ENCODE data around the gene GSK3B. TPM values are rescaled to one million over a fixed set of nuclear protein-coding genes. Genes with fewer than 3 reads are reported as not detected.

GSK3B gene
- total and polyA plus RNA-seq, 2 donors: 14.6 to 57.9 TPM

DNA sequence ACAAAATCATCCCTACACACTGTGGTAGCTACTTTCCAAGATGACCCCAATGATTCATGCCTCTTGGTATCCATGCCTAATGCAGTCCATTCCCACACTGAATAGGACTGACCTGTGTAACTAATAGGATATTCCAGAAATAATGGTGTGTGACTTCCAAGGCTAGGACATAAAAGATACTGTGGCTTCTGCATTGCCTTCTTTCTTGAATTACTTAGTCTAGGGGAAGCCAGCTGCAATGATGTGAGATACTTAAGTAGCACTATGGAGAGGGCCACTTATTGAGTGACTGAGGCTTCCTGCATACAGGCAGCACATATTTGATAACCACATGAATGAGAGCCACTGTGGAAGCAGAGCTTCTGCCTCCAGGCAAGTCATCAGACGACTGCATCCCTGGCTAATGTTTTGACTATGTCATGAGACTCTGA is 262.3 kb downstream of the GSK3B start:
- WGBS: 63% methylated on average over 1 of the region's 1 CpG
- Histone ChIP-seq H3K4me3 (ENCODE audit: low read depth, low read length) (no peak overlapping the region), H3K27ac (ENCODE audit: low read depth) (no peak overlapping the region), H3K36me3 (ENCODE audit: insufficient read depth) (no peaks in the 10 kb centered on the region), H3K4me1 (ENCODE audit: insufficient read depth) (no peaks in the 10 kb centered on the region)
- no peak for DNase-seq (ENCODE audit: extremely low spot score)

DNA sequence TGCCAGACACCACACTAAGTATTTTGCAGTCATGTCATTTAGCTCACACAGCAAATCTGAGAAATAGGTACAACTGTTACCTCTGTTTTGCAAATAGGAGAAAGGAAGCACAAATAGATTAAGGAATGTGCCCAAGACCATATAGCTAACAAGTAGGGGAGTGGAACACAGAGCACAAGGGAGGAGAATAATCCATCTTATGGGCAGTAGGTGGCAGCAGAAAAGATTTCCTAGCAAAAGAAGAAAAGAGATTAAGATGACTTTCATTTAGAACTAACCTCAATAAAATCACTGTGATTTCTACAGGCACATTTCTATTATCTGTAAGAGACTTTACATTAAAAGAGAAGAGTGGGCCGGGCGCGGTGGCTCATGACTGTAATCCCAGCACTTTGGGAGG is 263.2 kb downstream of the GSK3B start:
- Histone ChIP-seq H3K27ac (ENCODE audit: low read depth) (no peak overlapping the region), H3K4me3 (ENCODE audit: low read depth, low read length) (no peak overlapping the region), H3K4me1 (ENCODE audit: insufficient read depth) (no peaks in the 10 kb centered on the region), H3K36me3 (ENCODE audit: insufficient read depth) (no peaks in the 10 kb centered on the region)
- no peak for DNase-seq (ENCODE audit: extremely low spot score)
- 95% methylated on average over 3 of the region's 3 CpGs for WGBS

DNA sequence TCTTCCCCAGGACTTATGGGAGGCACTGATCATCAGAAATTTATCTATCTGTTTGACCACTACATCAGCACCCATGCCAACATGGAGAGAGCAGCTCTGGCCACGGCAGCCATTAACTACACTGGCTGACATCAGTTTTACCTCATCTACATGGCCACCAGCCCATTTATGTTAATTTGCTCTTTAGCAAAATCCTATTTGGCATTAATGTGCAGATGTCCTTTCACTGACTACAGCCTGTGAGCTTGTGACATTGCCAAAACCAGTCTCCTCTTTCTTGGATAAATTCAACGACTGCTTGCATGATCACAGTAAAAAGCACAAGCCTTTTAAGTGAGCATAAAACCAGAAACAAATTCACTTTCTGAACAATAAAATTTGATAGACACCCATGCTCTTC is 264.8 kb downstream of the GSK3B start:
- H3K4me3 ChIP-seq (ENCODE audit: low read depth, low read length): no peak overlapping the region
- H3K36me3 ChIP-seq (ENCODE audit: insufficient read depth): no peaks in the 10 kb centered on the region
- H3K27ac ChIP-seq (ENCODE audit: low read depth): no peak overlapping the region
- H3K4me1 ChIP-seq (ENCODE audit: insufficient read depth): no peaks in the 10 kb centered on the region
- 53% methylated on average over 2 of the region's 2 CpGs for WGBS
- no peak for DNase-seq (ENCODE audit: extremely low spot score)

DNA sequence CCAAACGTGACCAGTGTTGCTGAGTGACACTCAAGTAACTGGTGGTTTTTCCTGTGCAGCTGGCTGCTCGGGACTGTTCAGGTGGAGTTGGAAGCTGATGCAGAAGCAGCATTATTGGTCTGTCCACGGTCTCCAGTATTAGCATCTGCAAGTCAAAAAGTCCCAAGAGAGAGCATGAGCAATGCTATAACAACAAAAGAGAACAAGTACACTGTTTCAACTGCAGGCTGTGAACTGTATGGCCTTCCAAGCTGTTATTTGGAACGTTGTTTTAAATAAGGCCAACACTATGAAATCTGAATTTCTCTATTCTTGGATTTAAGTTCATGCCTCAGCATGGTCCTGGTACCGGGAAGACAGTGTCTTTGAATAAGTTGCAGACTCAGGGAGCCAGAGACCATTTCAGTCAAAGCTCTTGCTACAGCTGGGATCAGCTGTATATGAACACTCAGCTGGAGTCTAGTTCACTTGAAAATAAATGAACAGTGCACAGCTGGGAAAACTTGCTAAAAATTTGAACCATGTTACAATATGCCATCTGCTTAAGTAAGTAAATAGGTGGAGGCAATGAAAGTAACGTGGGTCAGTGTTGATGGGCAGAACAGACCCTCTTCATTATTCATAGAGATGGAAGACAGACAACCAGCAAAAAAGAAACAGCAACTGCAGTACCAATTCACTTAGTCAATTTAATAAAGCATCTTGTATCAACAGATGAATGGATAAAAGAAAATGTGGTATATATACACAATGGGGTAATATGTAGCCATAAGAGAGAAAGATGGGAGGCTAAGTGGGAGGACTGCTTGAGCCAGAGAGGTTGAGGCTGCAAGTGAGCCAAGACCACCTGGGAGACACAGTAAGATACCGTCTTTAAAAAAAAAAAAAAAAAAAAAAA is 267.3 kb downstream of the GSK3B start:
- H3K27ac ChIP-seq (ENCODE audit: low read depth): no peak overlapping the region
- H3K4me3 ChIP-seq (ENCODE audit: low read depth, low read length): no peak overlapping the region
- no peak for DNase-seq (ENCODE audit: extremely low spot score)
- no peaks in the 10 kb centered on the region for H3K36me3 ChIP-seq (ENCODE audit: insufficient read depth)
- no peaks in the 10 kb centered on the region for H3K4me1 ChIP-seq (ENCODE audit: insufficient read depth)
- 81% methylated on average over 7 of the region's 7 CpGs for WGBS

DNA sequence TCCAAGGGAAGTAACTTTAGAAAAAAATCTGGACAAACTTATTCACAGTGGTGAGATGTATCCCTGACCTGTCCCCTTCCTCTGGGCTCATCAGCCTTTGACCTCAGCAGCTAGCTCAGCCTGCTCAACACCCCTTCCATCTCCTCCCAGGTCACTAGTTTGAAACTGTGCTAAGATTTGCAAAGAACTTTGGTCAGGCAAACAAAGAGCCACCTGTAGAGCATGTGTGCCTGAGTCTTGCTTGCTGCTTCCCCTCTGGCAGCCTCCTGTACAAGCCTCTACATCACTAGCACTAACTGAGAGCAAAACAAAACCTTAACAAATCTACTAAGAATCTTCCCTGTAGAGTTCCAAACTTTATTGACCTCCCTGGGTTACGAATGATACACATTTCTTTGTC is 268.4 kb downstream of the GSK3B start:
- no peaks in the 10 kb centered on the region for H3K4me1 ChIP-seq (ENCODE audit: insufficient read depth)
- H3K27ac ChIP-seq (ENCODE audit: low read depth): no peak overlapping the region
- 97% methylated on average over 1 of the region's 1 CpG for WGBS
- no peak for DNase-seq (ENCODE audit: extremely low spot score)
- no peaks in the 10 kb centered on the region for H3K36me3 ChIP-seq (ENCODE audit: insufficient read depth)
- no peak overlapping the region for H3K4me3 ChIP-seq (ENCODE audit: low read depth, low read length)

DNA sequence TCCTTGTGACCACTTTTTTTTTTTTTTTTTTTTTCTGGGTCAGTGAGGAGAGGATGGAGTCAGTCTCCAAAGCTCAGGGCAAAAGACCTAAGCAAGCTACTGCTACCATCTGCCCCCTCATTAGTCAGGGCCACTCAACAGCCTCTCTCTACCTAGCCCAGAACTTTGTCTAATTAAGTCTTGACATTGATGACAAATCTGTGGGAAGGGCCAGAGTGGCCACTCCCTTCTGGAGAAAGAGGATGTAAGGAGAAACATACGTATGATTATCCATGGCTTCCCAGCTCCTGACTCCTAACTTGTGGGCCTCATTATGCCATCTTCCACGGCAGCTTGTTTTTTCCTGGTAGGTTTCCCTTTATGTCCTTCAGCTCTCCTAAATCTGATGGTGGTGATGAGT is 274.4 kb downstream of the GSK3B start:
- Histone ChIP-seq H3K4me1 (ENCODE audit: insufficient read depth) (no peaks in the 10 kb centered on the region), H3K4me3 (ENCODE audit: low read depth, low read length) (no peak overlapping the region), H3K36me3 (ENCODE audit: insufficient read depth) (no peaks in the 10 kb centered on the region), H3K27ac (ENCODE audit: low read depth) (no peak overlapping the region)
- no peak for DNase-seq (ENCODE audit: extremely low spot score)
- WGBS: 68% methylated on average over 2 of the region's 2 CpGs

DNA sequence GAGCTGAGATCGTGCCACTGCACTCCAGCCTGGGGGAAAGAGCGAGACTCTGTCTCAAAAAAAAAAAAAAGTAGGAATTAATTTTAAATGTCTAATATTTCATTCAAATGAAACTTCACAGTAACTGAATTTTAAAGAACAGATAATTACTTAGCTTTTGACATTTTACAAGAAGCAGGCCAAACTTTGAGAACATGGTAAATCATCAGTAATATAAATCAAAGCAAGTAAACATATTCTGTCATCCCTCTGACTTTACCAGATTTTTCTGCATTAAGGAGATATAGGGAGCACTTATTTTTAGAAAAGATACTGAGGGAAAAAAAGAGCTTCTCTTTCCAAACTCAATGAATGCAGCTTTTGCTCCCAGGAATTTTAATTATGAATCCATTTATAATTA is 275.3 kb downstream of the GSK3B start:
- no peak for DNase-seq (ENCODE audit: extremely low spot score)
- Histone ChIP-seq H3K4me1 (ENCODE audit: insufficient read depth) (no peaks in the 10 kb centered on the region), H3K36me3 (ENCODE audit: insufficient read depth) (no peaks in the 10 kb centered on the region), H3K27ac (ENCODE audit: low read depth) (no peak overlapping the region), H3K4me3 (ENCODE audit: low read depth, low read length) (no peak overlapping the region)
- 78% methylated on average over 2 of the region's 2 CpGs for WGBS

DNA sequence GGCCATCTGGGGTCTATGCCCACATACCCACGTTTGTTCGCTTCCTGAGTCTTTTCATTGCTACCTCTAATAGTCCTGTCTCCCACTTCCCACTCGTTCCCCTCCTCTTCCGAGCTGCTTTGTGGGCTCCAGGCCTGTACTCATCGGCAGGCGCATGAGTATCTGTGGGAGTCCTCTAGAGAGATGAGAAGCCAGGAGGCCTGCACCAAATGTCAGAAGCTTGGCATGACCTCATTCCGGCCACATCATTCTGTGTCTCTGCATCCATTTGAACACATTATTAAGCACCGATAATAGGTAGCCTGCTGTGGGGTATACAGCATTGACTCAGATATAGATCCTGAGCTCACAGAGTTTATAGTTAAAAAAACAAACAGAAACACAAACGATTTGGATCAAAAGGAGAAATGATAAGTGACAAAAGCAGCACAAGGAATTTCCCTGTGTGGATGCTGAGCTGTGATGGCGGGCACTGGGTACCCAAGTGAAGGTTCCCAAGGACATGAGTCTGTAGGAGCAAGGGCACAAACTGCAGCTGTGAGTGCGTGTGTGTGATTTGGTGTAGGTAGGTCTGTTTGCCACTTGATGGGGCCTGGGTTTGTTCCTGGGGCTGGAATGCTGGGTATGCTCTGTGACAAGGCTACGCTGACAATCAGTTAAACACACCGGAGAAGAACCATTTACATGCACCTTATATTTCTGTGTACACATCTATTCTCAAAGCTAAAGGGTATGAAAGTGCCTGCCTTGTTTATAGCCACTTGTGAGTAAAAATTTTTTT is 276.5 kb downstream of the GSK3B start:
- 82% methylated on average over 13 of the region's 13 CpGs for WGBS
- no peak for DNase-seq (ENCODE audit: extremely low spot score)
- H3K4me3 ChIP-seq (ENCODE audit: low read depth, low read length): no peak overlapping the region
- H3K27ac ChIP-seq (ENCODE audit: low read depth): no peak overlapping the region
- no peaks in the 10 kb centered on the region for H3K36me3 ChIP-seq (ENCODE audit: insufficient read depth)
- H3K4me1 ChIP-seq (ENCODE audit: insufficient read depth): no peaks in the 10 kb centered on the region

DNA sequence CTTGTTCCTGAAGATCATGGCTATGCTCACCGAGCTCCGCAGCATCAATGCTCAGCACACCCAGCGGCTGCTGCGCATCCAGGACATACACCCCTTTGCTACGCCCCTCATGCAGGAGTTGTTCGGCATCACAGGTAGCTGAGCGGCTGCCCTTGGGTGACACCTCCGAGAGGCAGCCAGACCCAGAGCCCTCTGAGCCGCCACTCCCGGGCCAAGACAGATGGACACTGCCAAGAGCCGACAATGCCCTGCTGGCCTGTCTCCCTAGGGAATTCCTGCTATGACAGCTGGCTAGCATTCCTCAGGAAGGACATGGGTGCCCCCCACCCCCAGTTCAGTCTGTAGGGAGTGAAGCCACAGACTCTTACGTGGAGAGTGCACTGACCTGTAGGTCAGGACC is 277.2 kb downstream of the GSK3B start:
- H3K4me1 ChIP-seq (ENCODE audit: insufficient read depth): no peaks in the 10 kb centered on the region
- H3K36me3 ChIP-seq (ENCODE audit: insufficient read depth): no peaks in the 10 kb centered on the region
- 86% methylated on average over 12 of the region's 12 CpGs for WGBS
- no peak overlapping the region for H3K27ac ChIP-seq (ENCODE audit: low read depth)
- H3K4me3 ChIP-seq (ENCODE audit: low read depth, low read length): no peak overlapping the region
- DNase-seq (ENCODE audit: extremely low spot score): no peak

DNA sequence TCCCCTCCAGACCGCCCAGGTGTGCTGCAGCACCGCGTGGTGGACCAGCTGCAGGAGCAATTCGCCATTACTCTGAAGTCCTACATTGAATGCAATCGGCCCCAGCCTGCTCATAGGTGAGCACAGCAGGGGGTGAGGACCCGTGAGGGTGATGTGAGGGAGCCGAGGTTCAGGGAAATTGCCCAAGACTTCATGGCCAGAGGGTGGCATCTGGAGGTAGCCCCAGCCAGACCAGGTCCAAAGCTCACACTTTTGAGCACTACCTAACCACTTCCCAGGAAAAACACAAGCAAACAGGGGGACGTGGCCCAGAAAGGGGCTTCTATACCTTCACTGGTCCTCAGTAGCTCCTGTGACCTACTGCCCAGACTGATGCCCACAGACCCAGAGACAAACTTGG is 278.5 kb downstream of the GSK3B start:
- no peak overlapping the region for H3K4me3 ChIP-seq (ENCODE audit: low read depth, low read length)
- DNase-seq (ENCODE audit: extremely low spot score): no peak
- H3K27ac ChIP-seq (ENCODE audit: low read depth): no peak overlapping the region
- H3K4me1 ChIP-seq (ENCODE audit: insufficient read depth): no peaks in the 10 kb centered on the region
- no peaks in the 10 kb centered on the region for H3K36me3 ChIP-seq (ENCODE audit: insufficient read depth)
- 89% methylated on average over 8 of the region's 8 CpGs for WGBS

DNA sequence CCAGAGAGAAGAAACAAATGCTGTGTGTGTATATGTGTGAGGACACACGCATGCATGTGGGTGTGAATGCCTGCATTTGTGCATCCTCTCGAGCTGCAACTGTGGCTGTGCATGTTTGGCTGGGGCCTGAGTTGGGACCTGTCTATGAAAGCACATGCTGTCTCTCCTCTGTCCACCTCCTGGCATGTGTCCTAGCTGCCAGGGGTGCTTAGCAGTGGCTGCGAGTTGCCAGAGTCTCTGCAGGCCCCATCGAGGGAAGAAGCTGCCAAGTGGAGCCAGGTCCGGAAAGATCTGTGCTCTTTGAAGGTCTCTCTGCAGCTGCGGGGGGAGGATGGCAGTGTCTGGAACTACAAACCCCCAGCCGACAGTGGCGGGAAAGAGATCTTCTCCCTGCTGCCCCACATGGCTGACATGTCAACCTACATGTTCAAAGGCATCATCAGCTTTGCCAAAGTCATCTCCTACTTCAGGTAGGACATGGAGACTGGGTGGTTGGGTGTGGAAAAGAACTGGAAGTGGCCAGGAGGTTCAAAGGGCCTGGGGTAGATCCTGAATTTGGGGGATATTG is 281.7 kb downstream of the GSK3B start:
- DNase-seq (ENCODE audit: extremely low spot score): no peak
- H3K4me1 ChIP-seq (ENCODE audit: insufficient read depth): no peaks in the 10 kb centered on the region
- no peaks in the 10 kb centered on the region for H3K36me3 ChIP-seq (ENCODE audit: insufficient read depth)
- WGBS: 69% methylated on average over 8 of the region's 8 CpGs
- H3K4me3 ChIP-seq (ENCODE audit: low read depth, low read length): no peak overlapping the region
- H3K27ac ChIP-seq (ENCODE audit: low read depth): no peak overlapping the region

DNA sequence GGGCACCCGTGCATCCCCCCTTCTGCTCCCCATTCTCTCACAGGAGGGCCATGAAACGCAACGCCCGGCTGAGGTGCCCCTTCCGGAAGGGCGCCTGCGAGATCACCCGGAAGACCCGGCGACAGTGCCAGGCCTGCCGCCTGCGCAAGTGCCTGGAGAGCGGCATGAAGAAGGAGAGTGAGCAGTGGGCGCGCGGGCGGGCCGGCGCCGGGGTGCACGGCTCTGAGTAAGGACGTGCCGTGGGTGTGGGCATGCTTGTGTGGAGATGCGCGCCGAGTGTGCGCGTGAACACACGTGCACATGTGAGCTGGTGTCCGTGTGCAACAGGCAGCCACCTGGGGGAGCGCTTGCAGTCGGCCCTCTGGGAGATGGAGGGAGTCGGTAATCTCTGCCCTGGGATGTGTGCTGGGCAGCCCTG is 284.2 kb downstream of the GSK3B start:
- Histone ChIP-seq H3K36me3 (ENCODE audit: insufficient read depth) (no peaks in the 10 kb centered on the region), H3K4me3 (ENCODE audit: low read depth, low read length) (peak overlapping the region; percentile 33), H3K4me1 (ENCODE audit: insufficient read depth) (no peaks in the 10 kb centered on the region), H3K27ac (ENCODE audit: low read depth) (no peak overlapping the region)
- no peak for DNase-seq (ENCODE audit: extremely low spot score)
- WGBS: 2% methylated on average over 33 of the region's 33 CpGs

DNA sequence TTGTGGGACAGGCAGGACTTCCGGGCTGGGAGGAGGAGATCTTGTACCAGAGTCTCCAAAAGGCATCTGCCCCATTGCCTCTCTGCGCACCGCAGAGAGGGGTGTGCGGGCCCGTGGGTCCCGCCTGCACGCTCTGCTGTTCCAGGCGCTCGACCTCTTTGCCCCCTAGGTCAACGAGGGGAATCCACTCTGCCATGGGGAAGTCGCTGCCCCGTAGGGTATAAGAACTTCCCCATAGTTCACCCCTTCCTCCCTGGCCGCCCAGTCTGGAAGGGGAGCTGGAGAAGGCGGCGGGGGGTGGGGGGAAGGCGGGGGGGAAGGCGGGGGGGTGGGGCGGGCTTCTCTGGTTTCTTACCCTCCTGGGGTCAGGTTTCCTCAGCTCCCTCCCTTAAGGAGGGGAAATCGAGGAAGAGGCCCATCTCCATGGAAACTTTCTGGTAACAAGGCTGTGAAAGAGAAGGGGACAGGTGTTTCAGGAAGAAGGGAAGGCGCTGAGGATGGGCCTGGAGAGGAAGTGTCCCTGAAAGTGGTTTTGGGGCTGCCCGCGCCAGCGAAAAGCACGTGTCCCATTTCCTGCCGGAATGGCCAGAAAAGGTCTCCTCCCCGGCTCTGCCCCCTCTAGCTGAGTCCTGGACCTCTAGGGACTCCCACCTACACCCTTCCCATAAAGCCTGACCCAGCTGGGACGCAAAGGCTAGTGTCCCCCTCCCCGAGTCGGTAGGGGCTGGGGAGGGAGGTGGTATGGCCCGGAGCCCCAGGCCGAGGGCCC is 284.8 kb downstream of the GSK3B start:
- H3K4me1 ChIP-seq (ENCODE audit: insufficient read depth): no peaks in the 10 kb centered on the region
- no peak for DNase-seq (ENCODE audit: extremely low spot score)
- WGBS: 22% methylated on average over 31 of the region's 31 CpGs
- H3K4me3 ChIP-seq (ENCODE audit: low read depth, low read length): peak overlapping the region; percentile 33
- H3K36me3 ChIP-seq (ENCODE audit: insufficient read depth): no peaks in the 10 kb centered on the region
- no peak overlapping the region for H3K27ac ChIP-seq (ENCODE audit: low read depth)
